Measurements from ENCODE around the gene MANBA. TPM values are rescaled to one million over a fixed set of nuclear protein-coding genes. Genes with fewer than 3 reads are reported as not detected.

MANBA gene
- total RNA-seq, 6 experiments from 2014 or later: 11.3 to 18.2 (median 13.9) TPM

DNA sequence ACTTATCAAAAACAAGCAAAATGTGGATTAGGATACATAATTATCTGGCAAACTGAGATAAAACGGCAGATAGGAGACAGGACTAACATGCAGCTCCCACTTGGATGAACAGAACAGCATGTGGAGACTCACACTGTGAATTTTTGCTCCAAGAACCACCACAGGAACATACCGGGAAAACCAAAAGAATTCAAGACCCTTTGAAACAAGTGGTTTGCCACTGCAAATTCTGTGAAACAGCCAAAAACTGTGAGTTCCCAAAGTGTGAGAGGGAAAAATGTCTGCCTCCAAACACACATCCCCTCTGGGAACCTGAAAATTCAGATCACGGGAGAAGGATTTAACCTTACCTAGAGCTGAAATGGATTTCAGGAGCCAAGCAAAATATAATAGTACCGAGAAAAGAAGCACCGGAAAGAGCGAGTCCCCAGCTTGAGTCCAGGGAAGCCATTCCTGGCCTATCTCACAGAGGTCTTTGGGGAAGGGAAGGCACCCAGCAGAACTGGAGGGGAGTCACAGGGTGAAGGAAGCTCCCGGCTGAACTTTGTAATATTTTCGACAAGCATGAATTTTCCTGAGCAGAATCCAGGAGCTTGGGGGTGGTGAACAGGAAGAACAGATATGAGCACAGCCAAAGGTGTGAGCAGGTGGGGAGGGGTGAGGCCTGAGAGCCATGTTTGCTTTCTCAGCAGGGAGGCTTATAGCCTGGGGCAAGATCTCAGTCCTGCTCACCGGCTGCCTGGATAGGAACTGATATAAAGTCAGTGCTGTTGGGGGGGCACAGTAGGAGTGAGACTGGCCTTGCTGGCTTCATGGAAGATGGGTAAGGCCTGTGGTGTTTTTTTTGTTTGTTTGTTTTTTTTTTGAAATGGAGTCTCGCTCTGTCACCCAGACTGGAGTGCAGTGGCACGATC, 23.9 kb downstream of the MANBA start:
- no peaks in the 10 kb centered on the region for H3K4me1 ChIP-seq
- no peak overlapping the region for H3K27ac ChIP-seq
- H3K27me3 ChIP-seq: no peaks in the 10 kb centered on the region
- H3K36me3 ChIP-seq: no peaks in the 10 kb centered on the region
- intact Hi-C loops (cut with DNase I): no loop called here
- no peaks in the 10 kb centered on the region for H3K9me3 ChIP-seq
- TF ChIP-seq, protein P1, sequence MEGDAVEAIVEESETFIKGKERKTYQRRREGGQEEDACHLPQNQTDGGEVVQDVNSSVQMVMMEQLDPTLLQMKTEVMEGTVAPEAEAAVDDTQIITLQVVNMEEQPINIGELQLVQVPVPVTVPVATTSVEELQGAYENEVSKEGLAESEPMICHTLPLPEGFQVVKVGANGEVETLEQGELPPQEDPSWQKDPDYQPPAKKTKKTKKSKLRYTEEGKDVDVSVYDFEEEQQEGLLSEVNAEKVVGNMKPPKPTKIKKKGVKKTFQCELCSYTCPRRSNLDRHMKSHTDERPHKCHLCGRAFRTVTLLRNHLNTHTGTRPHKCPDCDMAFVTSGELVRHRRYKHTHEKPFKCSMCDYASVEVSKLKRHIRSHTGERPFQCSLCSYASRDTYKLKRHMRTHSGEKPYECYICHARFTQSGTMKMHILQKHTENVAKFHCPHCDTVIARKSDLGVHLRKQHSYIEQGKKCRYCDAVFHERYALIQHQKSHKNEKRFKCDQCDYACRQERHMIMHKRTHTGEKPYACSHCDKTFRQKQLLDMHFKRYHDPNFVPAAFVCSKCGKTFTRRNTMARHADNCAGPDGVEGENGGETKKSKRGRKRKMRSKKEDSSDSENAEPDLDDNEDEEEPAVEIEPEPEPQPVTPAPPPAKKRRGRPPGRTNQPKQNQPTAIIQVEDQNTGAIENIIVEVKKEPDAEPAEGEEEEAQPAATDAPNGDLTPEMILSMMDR (IDR thresholded peaks at IDR 0.05): no peak
- TF ChIP-seq POLR2A (IDR thresholded peaks at IDR 0.05): no peak
- no peak overlapping the region for H3K4me3 ChIP-seq
- DNase-seq (no peak), ATAC-seq (no peak)
- WGBS (ENCODE audit: insufficient coverage, low coverage, low lambda C conversion rate, missing lambda C conversion rate): 90% methylated on average over 7 of the region's 11 CpGs

- Histone ChIP-seq H3K9me3 (no peaks in the 10 kb centered on the region), H3K36me3 (no peaks in the 10 kb centered on the region), H3K27me3 (no peaks in the 10 kb centered on the region), H3K4me1 (no peaks in the 10 kb centered on the region), H3K27ac (no peak overlapping the region), H3K4me3 (no peak overlapping the region)
- DNase-seq: no peak
- WGBS (ENCODE audit: insufficient coverage, low coverage, low lambda C conversion rate, missing lambda C conversion rate): 71% methylated on average over 1 of the region's 1 CpG
- no peak for ATAC-seq
- intact Hi-C loops (cut with DNase I): no loop called here
- TF ChIP-seq, protein P1 (IDR thresholded peaks at IDR 0.05): no peak
- no peak for TF ChIP-seq POLR2A (IDR thresholded peaks at IDR 0.05)
Measured at GRCh38 chr4:102735582-102735981, 25.2 kb downstream of the MANBA start.

GRCh38 chr4:102734591-102735385, 26.0 kb downstream of the MANBA start:
- no peaks in the 10 kb centered on the region for H3K4me1 ChIP-seq
- intact Hi-C loops (cut with DNase I): no loop called here
- 79% methylated on average over 3 of the region's 5 CpGs for WGBS (ENCODE audit: insufficient coverage, low coverage, low lambda C conversion rate, missing lambda C conversion rate)
- no peaks in the 10 kb centered on the region for H3K9me3 ChIP-seq
- H3K27ac ChIP-seq: no peak overlapping the region
- H3K36me3 ChIP-seq: no peaks in the 10 kb centered on the region
- no peak for DNase-seq
- ATAC-seq: peak; percentile 50 to 74 (median 62)
- TF ChIP-seq POLR2A (IDR thresholded peaks at IDR 0.05): no peak
- TF ChIP-seq, protein P1 (IDR thresholded peaks at IDR 0.05): no peak
- H3K27me3 ChIP-seq: no peaks in the 10 kb centered on the region
- H3K4me3 ChIP-seq: no peak overlapping the region

GRCh38 chr4:102734116-102734515, 26.7 kb downstream of the MANBA start:
- Histone ChIP-seq H3K27me3 (no peaks in the 10 kb centered on the region), H3K36me3 (no peaks in the 10 kb centered on the region), H3K9me3 (no peaks in the 10 kb centered on the region), H3K4me1 (no peaks in the 10 kb centered on the region), H3K4me3 (no peak overlapping the region), H3K27ac (no peak overlapping the region)
- WGBS (ENCODE audit: insufficient coverage, low coverage, low lambda C conversion rate, missing lambda C conversion rate): 89% methylated on average over 5 of the region's 5 CpGs
- peak in 1 of 4 donors; percentile 16 for ATAC-seq
- no peak for DNase-seq
- TF ChIP-seq, protein P1 (IDR thresholded peaks at IDR 0.05): no peak
- no peak for TF ChIP-seq POLR2A (IDR thresholded peaks at IDR 0.05)
- intact Hi-C loops (cut with DNase I): no loop called here
